Caco-2 (cell line): Measurements from ENCODE around the gene OARD1. TPM values are rescaled to one million over a fixed set of nuclear protein-coding genes. Genes with fewer than 3 reads are reported as not detected.

ENCODE experiments used
- total RNA-seq: library from RNA; stranded (reverse); gene quantifications from 2 replicates; pipeline ENCODE4 v1.2.3, GENCODE V29; 2022

The OARD1 gene
- total RNA-seq, 1 experiment from 2014 or later: 35.5 TPM

Other genes with a start within 250 kb of the OARD1 start
- 4.5 and 5.5 TPM in 2 replicates for gene UNC5CL, start 33.1 kb downstream of the OARD1 start, total RNA-seq
- gene TSPO2, start 29.9 kb downstream of the OARD1 start, total RNA-seq: 0.49 and 0.61 TPM in 2 replicates
- gene APOBEC2, start 19.2 kb downstream of the OARD1 start, total RNA-seq: 2.5 and 4.8 TPM in 2 replicates
- gene NFYA, start 618 bp upstream of the OARD1 start, total RNA-seq: 25.7 and 27.7 TPM in 2 replicates
- gene TREML1, start 82.0 kb upstream of the OARD1 start, total RNA-seq: not detected in 2 replicates
- not detected in 2 replicates for gene TREM2, start 90.8 kb upstream of the OARD1 start, total RNA-seq
- not detected in 2 replicates for gene TREML2, start 128.8 kb upstream of the OARD1 start, total RNA-seq
- gene TREML4, start 156.0 kb upstream of the OARD1 start, total RNA-seq: not detected in 2 replicates
- not detected in 2 replicates for gene TREM1, start 214.3 kb upstream of the OARD1 start, total RNA-seq